Measurements from ENCODE around the gene KIF27.

DNA sequence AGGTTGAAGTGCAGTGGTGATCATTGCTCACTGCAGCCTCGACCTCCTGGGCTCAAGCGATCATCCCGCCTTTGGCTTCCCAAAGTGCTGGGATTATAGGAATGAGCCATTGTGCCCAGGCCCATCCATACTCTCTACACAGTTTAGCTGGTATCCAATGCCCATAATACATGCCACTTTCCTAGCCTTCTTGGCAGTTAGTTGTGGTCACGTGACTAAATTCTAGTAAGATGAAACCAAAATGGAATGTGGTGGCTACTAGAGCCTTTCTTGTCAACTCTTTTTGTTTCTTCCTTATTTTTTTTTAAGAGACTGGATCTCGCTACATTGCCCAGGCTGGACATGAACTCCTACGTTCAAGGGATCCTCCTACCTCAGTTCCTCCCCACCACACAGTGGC is 15.3 kb upstream of the KIF27 start:
- TF ChIP-seq, protein P1, sequence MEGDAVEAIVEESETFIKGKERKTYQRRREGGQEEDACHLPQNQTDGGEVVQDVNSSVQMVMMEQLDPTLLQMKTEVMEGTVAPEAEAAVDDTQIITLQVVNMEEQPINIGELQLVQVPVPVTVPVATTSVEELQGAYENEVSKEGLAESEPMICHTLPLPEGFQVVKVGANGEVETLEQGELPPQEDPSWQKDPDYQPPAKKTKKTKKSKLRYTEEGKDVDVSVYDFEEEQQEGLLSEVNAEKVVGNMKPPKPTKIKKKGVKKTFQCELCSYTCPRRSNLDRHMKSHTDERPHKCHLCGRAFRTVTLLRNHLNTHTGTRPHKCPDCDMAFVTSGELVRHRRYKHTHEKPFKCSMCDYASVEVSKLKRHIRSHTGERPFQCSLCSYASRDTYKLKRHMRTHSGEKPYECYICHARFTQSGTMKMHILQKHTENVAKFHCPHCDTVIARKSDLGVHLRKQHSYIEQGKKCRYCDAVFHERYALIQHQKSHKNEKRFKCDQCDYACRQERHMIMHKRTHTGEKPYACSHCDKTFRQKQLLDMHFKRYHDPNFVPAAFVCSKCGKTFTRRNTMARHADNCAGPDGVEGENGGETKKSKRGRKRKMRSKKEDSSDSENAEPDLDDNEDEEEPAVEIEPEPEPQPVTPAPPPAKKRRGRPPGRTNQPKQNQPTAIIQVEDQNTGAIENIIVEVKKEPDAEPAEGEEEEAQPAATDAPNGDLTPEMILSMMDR (IDR thresholded peaks at IDR 0.05): no peak
- no peak for TF ChIP-seq POLR2A (IDR thresholded peaks at IDR 0.05)
